GM21717 (cell line): ENCODE results near the gene ABHD8.

Source experiments
- ATAC-seq: cut with Tn5 transposase; IDR thresholded peaks from one replicate; pipeline ENCODE4 v1.9.1; 2021; ENCODE audit warnings: mild to moderate bottlenecking, moderate library complexity; ENCODE audit not compliant: unreplicated experiment

ABHD8 gene

GRCh38 chr19:17266975-17267788, 36.0 kb downstream of the ABHD8 start, which contains the start of gene BABAM1:
Gene BABAM1 (plus strand): TSS chr19:17267443. CDS start chr19:17268807, 1,364 bp downstream.
- ATAC-seq: peak; percentile 80

GRCh38 chr19:17266589-17266974, 36.6 kb downstream of the ABHD8 start:
- no peak for ATAC-seq

GRCh38 chr19:17266026-17266425, 37.2 kb downstream of the ABHD8 start:
- ATAC-seq: no peak

- ATAC-seq: no peak
Measured at GRCh38 chr19:17264641-17264979, 38.6 kb downstream of the ABHD8 start, which contains the start of gene USHBP1. Gene USHBP1 (minus strand): TSS chr19:17264745. CDS start chr19:17264299, 446 bp downstream.

GRCh38 chr19:17263712-17264640, 39.2 kb downstream of the ABHD8 start:
- ATAC-seq: no peak

- no peak for ATAC-seq
Measured at GRCh38 chr19:17262557-17262956, 40.7 kb downstream of the ABHD8 start.

GRCh38 chr19:17260842-17261325, 42.3 kb downstream of the ABHD8 start:
- ATAC-seq: no peak

GRCh38 chr19:17259934-17260333, 43.3 kb downstream of the ABHD8 start:
- ATAC-seq: no peak

GRCh38 chr19:17259118-17259780, 44.0 kb downstream of the ABHD8 start:
- no peak for ATAC-seq

- ATAC-seq: no peak
Measured at GRCh38 chr19:17256130-17256529, 47.1 kb downstream of the ABHD8 start.

GRCh38 chr19:17255150-17255621, 48.0 kb downstream of the ABHD8 start:
- no peak for ATAC-seq

- ATAC-seq: no peak
Measured at GRCh38 chr19:17254636-17255035, 48.6 kb downstream of the ABHD8 start.

GRCh38 chr19:17249887-17250548, 53.2 kb downstream of the ABHD8 start:
- no peak for ATAC-seq

GRCh38 chr19:17248011-17248776, 55.0 kb downstream of the ABHD8 start:
- no peak for ATAC-seq

GRCh38 chr19:17246681-17247425, 56.4 kb downstream of the ABHD8 start:
- no peak for ATAC-seq

- ATAC-seq: no peak
Measured at GRCh38 chr19:17245535-17245984, 57.7 kb downstream of the ABHD8 start, which contains the start of gene NR2F6. Gene NR2F6 (minus strand): TSS chr19:17245919. CDS start chr19:17245220, 699 bp downstream.

GRCh38 chr19:17244618-17245534, 58.3 kb downstream of the ABHD8 start:
- no peak for ATAC-seq
